Adipocyte (in vitro differentiated cells): ENCODE results near the gene PMP22.

Source experiments
- DNase-seq: peaks from one replicate; pipeline ENCODE4 v3.0.0-alpha.2; 2015; ENCODE audit warnings: low read depth
- H3K27me3 ChIP-seq: replicated peaks from 2 replicates; pipeline ENCODE4 v1.7.0; 2013; ENCODE audit warnings: mild to moderate bottlenecking, low read length, moderate library complexity; ENCODE audit not compliant: control insufficient read depth, insufficient read depth
- H3K36me3 ChIP-seq: 2 replicates; pipeline ENCODE4 v1.7.0; 2013; ENCODE audit warnings: low read length, mild to moderate bottlenecking, moderate library complexity; ENCODE audit not compliant: control insufficient read depth, insufficient read depth, severe bottlenecking
- H3K4me1 ChIP-seq: 2 replicates; pipeline ENCODE4 v1.7.0; 2013; ENCODE audit warnings: mild to moderate bottlenecking, low read length, moderate library complexity; ENCODE audit not compliant: control insufficient read depth, insufficient read depth
- H3K4me3 ChIP-seq: 2 replicates; pipeline ENCODE4 v1.7.0; 2013; ENCODE audit warnings: mild to moderate bottlenecking, low read length, moderate library complexity
- H3K9ac ChIP-seq: 2 replicates; pipeline ENCODE4 v1.7.0; 2013; ENCODE audit warnings: mild to moderate bottlenecking, low read length, moderate library complexity
- H3K9me3 ChIP-seq: 2 replicates; pipeline ENCODE4 v1.7.0; 2013; ENCODE audit warnings: mild to moderate bottlenecking, low read length, moderate library complexity; ENCODE audit not compliant: control insufficient read depth

The PMP22 gene

GRCh38 chr17:15273141-15273793 is 8.1 kb upstream of the PMP22 start:
- Histone ChIP-seq H3K36me3 (no peaks in the 10 kb centered on the region), H3K4me3 (peak overlapping the region; percentile 39), H3K9ac (peak overlapping the region; percentile 65), H3K4me1 (peaks cover 66% of the 10 kb centered on the region), H3K9me3 (peaks cover 2% of the 10 kb centered on the region), H3K27me3 (no peaks in the 10 kb centered on the region)
- DNase-seq: peak; percentile 66

GRCh38 chr17:15271741-15272140 is 6.6 kb upstream of the PMP22 start:
- H3K4me1 ChIP-seq: peaks cover 56% of the 10 kb centered on the region
- H3K9ac ChIP-seq: no peak overlapping the region
- no peak overlapping the region for H3K4me3 ChIP-seq
- H3K36me3 ChIP-seq: no peaks in the 10 kb centered on the region
- H3K27me3 ChIP-seq: no peaks in the 10 kb centered on the region
- DNase-seq: no peak
- H3K9me3 ChIP-seq: peaks cover 2% of the 10 kb centered on the region

- Histone ChIP-seq H3K4me3 (peak overlapping the region; percentile 57), H3K9ac (no peak overlapping the region), H3K27me3 (no peaks in the 10 kb centered on the region), H3K9me3 (peaks cover 2% of the 10 kb centered on the region), H3K36me3 (no peaks in the 10 kb centered on the region), H3K4me1 (peaks cover 50% of the 10 kb centered on the region)
- DNase-seq: no peak
Observed at GRCh38 chr17:15270628-15271381, 5.7 kb upstream of the PMP22 start.

- Histone ChIP-seq H3K9ac (no peak overlapping the region), H3K4me3 (no peak overlapping the region), H3K36me3 (no peaks in the 10 kb centered on the region), H3K9me3 (peaks cover 2% of the 10 kb centered on the region), H3K27me3 (no peaks in the 10 kb centered on the region), H3K4me1 (peaks cover 56% of the 10 kb centered on the region)
- no peak for DNase-seq
Observed at GRCh38 chr17:15269780-15270089, 4.6 kb upstream of the PMP22 start.

GRCh38 chr17:15269087-15269779 is 4.1 kb upstream of the PMP22 start:
- no peak for DNase-seq
- peaks cover 2% of the 10 kb centered on the region for H3K9me3 ChIP-seq
- H3K9ac ChIP-seq: no peak overlapping the region
- H3K27me3 ChIP-seq: no peaks in the 10 kb centered on the region
- H3K4me1 ChIP-seq: peaks cover 56% of the 10 kb centered on the region
- no peak overlapping the region for H3K4me3 ChIP-seq
- H3K36me3 ChIP-seq: no peaks in the 10 kb centered on the region

GRCh38 chr17:15268461-15268860 is 3.3 kb upstream of the PMP22 start:
- H3K9ac ChIP-seq: no peak overlapping the region
- H3K27me3 ChIP-seq: no peaks in the 10 kb centered on the region
- no peaks in the 10 kb centered on the region for H3K36me3 ChIP-seq
- no peak for DNase-seq
- H3K9me3 ChIP-seq: no peaks in the 10 kb centered on the region
- peaks cover 55% of the 10 kb centered on the region for H3K4me1 ChIP-seq
- H3K4me3 ChIP-seq: no peak overlapping the region

- no peak overlapping the region for H3K4me3 ChIP-seq
- peaks cover 52% of the 10 kb centered on the region for H3K4me1 ChIP-seq
- DNase-seq: no peak
- H3K36me3 ChIP-seq: no peaks in the 10 kb centered on the region
- H3K9me3 ChIP-seq: no peaks in the 10 kb centered on the region
- no peak overlapping the region for H3K9ac ChIP-seq
- no peaks in the 10 kb centered on the region for H3K27me3 ChIP-seq
Observed at GRCh38 chr17:15267996-15268395, 2.9 kb upstream of the PMP22 start.

GRCh38 chr17:15266325-15267125 is 1.4 kb upstream of the PMP22 start:
- H3K4me1 ChIP-seq: peaks cover 37% of the 10 kb centered on the region
- DNase-seq: no peak
- no peaks in the 10 kb centered on the region for H3K27me3 ChIP-seq

GRCh38 chr17:15264542-15264941 is 584 bp downstream of the PMP22 start:
- Histone ChIP-seq H3K9me3 (no peaks in the 10 kb centered on the region), H3K36me3 (no peaks in the 10 kb centered on the region), H3K9ac (peak overlapping the region; percentile 95), H3K4me3 (peak overlapping the region; percentile 91), H3K4me1 (peaks cover 33% of the 10 kb centered on the region), H3K27me3 (no peaks in the 10 kb centered on the region)
- no peak for DNase-seq

More at GRCh38 chr17:15266325-15267125, 1.4 kb upstream of the PMP22 start:
- no peaks in the 10 kb centered on the region for H3K9me3 ChIP-seq
- H3K36me3 ChIP-seq: no peaks in the 10 kb centered on the region
- H3K4me3 ChIP-seq: no peak overlapping the region
- H3K9ac ChIP-seq: no peak overlapping the region

- Histone ChIP-seq H3K4me3 (peak overlapping the region; percentile 91), H3K9ac (peak overlapping the region; percentile 95), H3K9me3 (no peaks in the 10 kb centered on the region), H3K27me3 (no peaks in the 10 kb centered on the region), H3K36me3 (peaks cover 8% of the 10 kb centered on the region), H3K4me1 (peaks cover 34% of the 10 kb centered on the region)
- DNase-seq: no peak
Observed at GRCh38 chr17:15263680-15264079, 1.4 kb downstream of the PMP22 start.

GRCh38 chr17:15263206-15263579 is 1.9 kb downstream of the PMP22 start:
- peak overlapping the region; percentile 91 for H3K4me3 ChIP-seq
- H3K27me3 ChIP-seq: no peaks in the 10 kb centered on the region

More at GRCh38 chr17:15263206-15263579, 1.9 kb downstream of the PMP22 start:
- Histone ChIP-seq H3K9me3 (no peaks in the 10 kb centered on the region), H3K9ac (peak overlapping the region; percentile 95), H3K4me1 (peaks cover 39% of the 10 kb centered on the region), H3K36me3 (peaks cover 13% of the 10 kb centered on the region)
- peak; percentile 90 for DNase-seq
